OCI-LY3 (cell line): ENCODE data around the gene MXD4.
"Not testable (repeated sequence)": the region's sequence is repeated elsewhere in the genome, so short reads cannot be mapped to it uniquely, and the experiment has no call there.

Experiments used
- H2AFZ ChIP-seq: fragments of 200-600, 300-600 bp; shearing (Covaris generic); 2 replicates; pipeline ENCODE4 v1.6.0; 2014; ENCODE audit warnings: antibody characterized with exemption, low read depth, low read length
- H3K27ac ChIP-seq: fragments of 200-600, 300-600 bp; sonication (generic); 2 replicates; pipeline ENCODE4 v1.5.1; 2014; ENCODE audit warnings: mild to moderate bottlenecking, low read length, moderate library complexity, mixed read lengths
- H3K27me3 ChIP-seq: fragments of 200-600, 300-600 bp; sonication (generic); 2 replicates; pipeline ENCODE4 v1.6.1; 2014; ENCODE audit warnings: low read depth, low read length, mixed read lengths
- H3K36me3 ChIP-seq: fragments of 200-600, 300-600 bp; sonication (generic); replicated peaks from 2 replicates; pipeline ENCODE3; 2014; ENCODE audit warnings: low read depth, low read length, mixed read lengths
- H3K4me1 ChIP-seq: fragments of 300-600, 200-600 bp; sonication (generic); 2 replicates; pipeline ENCODE4 v1.6.1; 2014; ENCODE audit warnings: low read length, mixed read lengths
- H3K4me2 ChIP-seq: fragments of 200-600, 300-600 bp; sonication (generic); 2 replicates; pipeline ENCODE4 v1.6.1; 2014; ENCODE audit warnings: low read length, mixed read lengths
- H3K4me3 ChIP-seq: fragments of 300-600, 200-600 bp; sonication (generic); 2 replicates; pipeline ENCODE4 v1.5.1; 2014; ENCODE audit warnings: antibody characterized with exemption, mild to moderate bottlenecking, low read length, moderate library complexity
- H3K79me2 ChIP-seq: fragments of 300-600, 200-600 bp; shearing (Covaris generic); 2 replicates; pipeline ENCODE4 v1.6.1; 2014; ENCODE audit warnings: mild to moderate bottlenecking, low read length, mixed read lengths
- H3K9ac ChIP-seq: fragments of 300-600, 200-600 bp; shearing (Covaris generic); 2 replicates; pipeline ENCODE4 v1.6.0; 2014; ENCODE audit warnings: mild to moderate bottlenecking, low read length, moderate library complexity
- H3K9me3 ChIP-seq: fragments of 200-600, 300-600 bp; shearing (Covaris generic); 2 replicates; pipeline ENCODE4 v1.6.1; 2014; ENCODE audit warnings: low read length, mixed read lengths; ENCODE audit not compliant: insufficient read depth
- H4K20me1 ChIP-seq: fragments of 200-600, 300-600 bp; sonication (generic); 2 replicates; pipeline ENCODE4 v1.6.1; 2016; ENCODE audit warnings: low read length, mixed read lengths; ENCODE audit not compliant: insufficient read depth
- CTCF ChIP-seq: fragments of 200-600, 300-600 bp; sonication (generic); IDR thresholded peaks from 2 replicates; pipeline ENCODE4 v1.5.1; 2014; ENCODE audit warnings: antibody characterized with exemption, low read length, low read depth
- EZH2phosphoT487 ChIP-seq: fragments of 200-600 bp; shearing (Covaris generic); IDR thresholded peaks from 2 replicates; pipeline ENCODE4 v1.6.1; 2018; ENCODE audit warnings: antibody characterized with exemption, mixed run types, low read depth

The MXD4 gene

DNA sequence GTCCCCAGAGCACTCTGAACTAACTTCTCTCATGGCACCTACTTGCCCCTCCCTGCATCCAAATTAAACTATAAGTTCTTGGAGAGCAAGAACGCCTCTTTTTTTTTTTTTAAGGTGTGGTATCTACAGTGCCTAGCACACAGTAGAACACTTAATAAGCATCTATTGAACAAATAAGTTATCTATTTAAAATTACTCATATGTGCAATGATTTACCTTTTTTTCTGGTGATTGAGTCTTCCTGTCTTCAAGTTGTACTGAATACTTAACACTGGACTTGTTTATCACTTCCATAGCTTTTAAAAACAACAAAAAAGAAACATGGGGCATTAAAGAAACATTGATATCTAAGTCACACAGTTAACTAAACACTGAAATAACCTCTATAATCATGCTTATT is 49.1 kb downstream of the MXD4 start:
- Histone ChIP-seq H2AFZ (no peak overlapping the region), H3K79me2 (no peaks in the 10 kb centered on the region), H3K9ac (no peak overlapping the region), H3K36me3 (no peaks in the 10 kb centered on the region), H3K27me3 (no peaks in the 10 kb centered on the region), H3K4me3 (no peak overlapping the region), H3K4me1 (no peaks in the 10 kb centered on the region), H4K20me1 (no peaks in the 10 kb centered on the region), H3K9me3 (no peaks in the 10 kb centered on the region), H3K27ac (no peak overlapping the region), H3K4me2 (no peak overlapping the region)
- TF ChIP-seq CTCF (no peak), EZH2phosphoT487 (no peak)

DNA sequence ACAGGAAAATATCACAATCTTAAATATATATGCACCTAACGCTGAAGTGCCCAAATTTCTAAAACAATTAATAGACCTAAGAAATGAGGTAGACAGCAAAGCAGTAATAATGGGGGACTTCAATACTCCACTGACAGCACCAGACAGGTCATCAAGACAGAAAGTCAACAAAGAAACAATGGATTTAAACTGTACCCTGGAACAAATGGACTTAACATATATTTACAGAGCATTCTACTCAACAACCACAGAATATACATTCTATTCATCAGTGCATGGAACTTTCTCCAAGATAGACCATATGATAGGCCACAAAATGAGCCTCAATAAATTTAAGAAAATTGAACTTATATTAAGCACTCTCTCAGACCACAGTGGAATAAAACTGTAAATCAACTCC is 59.1 kb downstream of the MXD4 start:
- H3K9ac ChIP-seq, H3K36me3 ChIP-seq, H3K4me3 ChIP-seq, H4K20me1 ChIP-seq, H2AFZ ChIP-seq, H3K4me1 ChIP-seq, H3K27me3 ChIP-seq, H3K27ac ChIP-seq, H3K9me3 ChIP-seq, H3K4me2 ChIP-seq, H3K79me2 ChIP-seq: not testable (repeated sequence)
